Measurements from ENCODE around the gene PRKCE. TPM values are rescaled to one million over a fixed set of nuclear protein-coding genes. Genes with fewer than 3 reads are reported as not detected.

PRKCE gene
- total and polyA plus RNA-seq, 2 donors (not counting 1 experiment from before 2014, with no cell fraction given), result 23.6 to 271 TPM

DNA sequence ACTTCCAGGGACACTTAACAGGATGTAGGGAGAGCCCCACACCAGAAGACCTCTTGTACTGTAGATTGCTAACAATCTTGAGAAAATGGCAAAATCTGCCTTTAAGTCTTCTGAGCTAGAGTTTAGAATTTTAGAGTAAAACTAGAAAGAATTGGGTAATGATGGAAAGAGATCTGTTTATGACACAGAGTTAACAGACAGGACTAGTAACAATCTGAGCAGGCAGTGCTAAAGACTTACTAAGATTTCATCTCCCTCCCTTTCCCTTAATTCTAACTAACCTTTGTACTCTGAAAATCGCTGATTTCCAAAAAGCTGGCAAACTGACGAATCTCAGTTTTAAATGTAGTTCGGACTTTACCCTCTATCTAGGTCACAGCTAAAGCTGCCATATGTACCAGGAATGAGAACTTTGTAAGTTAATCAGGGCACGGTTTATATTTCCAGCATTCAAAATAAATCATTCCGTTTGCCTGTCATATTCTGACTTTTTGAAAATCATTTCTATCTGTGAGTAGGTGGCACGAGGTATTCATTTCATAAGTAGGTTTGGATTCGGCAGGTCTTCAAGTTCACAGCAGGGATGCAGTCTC is 389.2 kb downstream of the PRKCE start:
- no peak for ATAC-seq (ENCODE audit: low read depth)
- H3K79me2 ChIP-seq (ENCODE audit: control insufficient read depth, insufficient read depth, low read length), result no peaks in the 10 kb centered on the region
- no peak overlapping the region for H3K4me2 ChIP-seq (replicated peaks; ENCODE audit: low read depth, low read length, poor library complexity, severe bottlenecking)
- H3K27ac Mint-ChIP-seq, result no peak overlapping the region
- ChIA-PET CTCF (interaction anchor here (0.8 to 1.2 kb wide), 2 partner anchors 11 to 22 kb away, joined by 3 read pairs; no protein-coding TSS in a partner anchor), POLR2A (no interaction called here)
- H3K9me3 ChIP-seq (ENCODE audit: control extremely low read depth in 1 of 3, control insufficient read depth in 2 of 3, insufficient read depth in 1 of 3, low read length in 2 of 3), result no peaks in the 10 kb centered on the region
- no peak for DNase-seq
- H4K20me1 ChIP-seq (ENCODE audit: control insufficient read depth, insufficient read depth, low read length, poor library complexity, severe bottlenecking), result no peaks in the 10 kb centered on the region
- no peak overlapping the region for H3K9ac ChIP-seq (ENCODE audit: low read length)
- WGBS (ENCODE audit: insufficient coverage), result no CpG with 5 or more reads among the region's 7 CpGs
- no peaks in the 10 kb centered on the region for H3K4me1 ChIP-seq (ENCODE audit: control insufficient read depth in 2 of 2, insufficient read depth in 2 of 2, low read length in 2 of 2)
- H3K36me3 ChIP-seq (replicated peaks in 1 of 2; ENCODE audit: control extremely low read depth in 1 of 2, control insufficient read depth in 1 of 2, extremely low read depth in 1 of 2, insufficient read depth in 2 of 2, low read length in 1 of 2), result peaks cover 0 to 12% of the 10 kb centered on the region in 2 experiments
- H3K27me3 ChIP-seq (replicated peaks in 1 of 4; ENCODE audit: control extremely low read depth in 1 of 4, control insufficient read depth in 3 of 4, insufficient read depth in 4 of 4, low read length in 3 of 4), result no peaks in the 10 kb centered on the region
- TF ChIP-seq EZH2 (IDR thresholded peaks at IDR 0.05; ENCODE audit: borderline replicate concordance, insufficient read depth, low read depth, low read length, poor library complexity, severe bottlenecking), result no peak
- TF ChIP-seq CTCF (IDR thresholded peaks at IDR 0.05), result no peak
- no peak overlapping the region for H2AFZ ChIP-seq (ENCODE audit: insufficient read depth, low read depth, low read length, poor library complexity, severe bottlenecking)
- no peaks in the 10 kb centered on the region for H3K27me3 Mint-ChIP-seq
- H3K27ac ChIP-seq (ENCODE audit: low read length in 2 of 2), result no peak overlapping the region
- intact Hi-C loops (cut with micrococcal nuclease), result no loop called here
- H3K9me3 Mint-ChIP-seq (ENCODE audit: insufficient read depth), result no peaks in the 10 kb centered on the region
- no peak overlapping the region for H3K4me3 ChIP-seq (ENCODE audit: control extremely low read depth in 1 of 5, extremely low read depth in 1 of 5, insufficient read depth in 1 of 5, low read depth in 2 of 5, low read length in 4 of 5)
- no peak overlapping the region for H3K4me3 Mint-ChIP-seq
- H3K4me1 Mint-ChIP-seq, result no peaks in the 10 kb centered on the region

DNA sequence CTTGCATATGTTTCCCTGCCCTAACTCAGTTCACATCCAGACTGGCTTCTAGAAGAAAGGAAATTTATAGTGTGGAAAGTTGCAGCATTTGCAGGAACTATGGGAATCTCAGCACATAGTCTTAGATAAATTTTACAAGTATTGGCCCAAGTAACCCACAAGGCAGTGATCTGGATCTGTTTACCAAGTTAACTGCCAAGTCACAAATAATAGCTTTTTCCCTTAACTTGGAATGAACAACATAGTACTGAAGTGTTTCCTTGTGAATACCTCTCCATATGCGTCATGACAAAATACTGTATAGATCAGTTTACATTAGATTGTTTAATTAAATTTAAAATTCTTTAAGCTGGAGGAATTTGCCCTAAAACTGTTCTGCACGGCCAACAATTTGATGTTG is 390.0 kb downstream of the PRKCE start:
- H3K79me2 ChIP-seq (ENCODE audit: control insufficient read depth, insufficient read depth, low read length), result no peaks in the 10 kb centered on the region
- DNase-seq, result no peak
- intact Hi-C loops (cut with micrococcal nuclease), result no loop called here
- no peak for ATAC-seq (ENCODE audit: low read depth)
- H3K4me2 ChIP-seq (replicated peaks; ENCODE audit: low read depth, low read length, poor library complexity, severe bottlenecking), result no peak overlapping the region
- no peaks in the 10 kb centered on the region for H3K4me1 Mint-ChIP-seq
- no peaks in the 10 kb centered on the region for H3K9me3 ChIP-seq (ENCODE audit: control extremely low read depth in 1 of 3, control insufficient read depth in 2 of 3, insufficient read depth in 1 of 3, low read length in 2 of 3)
- no peaks in the 10 kb centered on the region for H3K27me3 ChIP-seq (replicated peaks in 1 of 4; ENCODE audit: control extremely low read depth in 1 of 4, control insufficient read depth in 3 of 4, insufficient read depth in 4 of 4, low read length in 3 of 4)
- no peak overlapping the region for H2AFZ ChIP-seq (ENCODE audit: insufficient read depth, low read depth, low read length, poor library complexity, severe bottlenecking)
- H3K36me3 ChIP-seq (replicated peaks in 1 of 2; ENCODE audit: control extremely low read depth in 1 of 2, control insufficient read depth in 1 of 2, extremely low read depth in 1 of 2, insufficient read depth in 2 of 2, low read length in 1 of 2), result peaks cover 0 to 9% of the 10 kb centered on the region in 2 experiments
- H3K4me1 ChIP-seq (ENCODE audit: control insufficient read depth in 2 of 2, insufficient read depth in 2 of 2, low read length in 2 of 2), result no peaks in the 10 kb centered on the region
- no peak overlapping the region for H3K9ac ChIP-seq (ENCODE audit: low read length)
- no peak overlapping the region for H3K4me3 Mint-ChIP-seq
- no peak overlapping the region for H3K4me3 ChIP-seq (ENCODE audit: control extremely low read depth in 1 of 5, extremely low read depth in 1 of 5, insufficient read depth in 1 of 5, low read depth in 2 of 5, low read length in 4 of 5)
- no CpG with 5 or more reads among the region's 2 CpGs for WGBS (ENCODE audit: insufficient coverage)
- no peak overlapping the region for H3K27ac Mint-ChIP-seq
- TF ChIP-seq EZH2 (IDR thresholded peaks at IDR 0.05; ENCODE audit: borderline replicate concordance, insufficient read depth, low read depth, low read length, poor library complexity, severe bottlenecking), result no peak
- TF ChIP-seq CTCF (IDR thresholded peaks at IDR 0.05), result no peak
- H4K20me1 ChIP-seq (ENCODE audit: control insufficient read depth, insufficient read depth, low read length, poor library complexity, severe bottlenecking), result no peaks in the 10 kb centered on the region
- no peak overlapping the region for H3K27ac ChIP-seq (ENCODE audit: low read length in 2 of 2)
- ChIA-PET CTCF (no interaction called here), POLR2A (no interaction called here)
- no peaks in the 10 kb centered on the region for H3K9me3 Mint-ChIP-seq (ENCODE audit: insufficient read depth)
- H3K27me3 Mint-ChIP-seq, result no peaks in the 10 kb centered on the region
